Liver (tissue), 9 donors: ENCODE measurements around the gene ARFIP1. TPM values are rescaled to one million over a fixed set of nuclear protein-coding genes. Genes with fewer than 3 reads are reported as not detected.

Experiments used
- DNase-seq: peaks from one replicate; pipeline ENCODE4 v3.0.0-alpha.2; 2017; ENCODE audit warnings: low spot score
- H3K27ac ChIP-seq, 2 donors: one replicate each; pipeline ENCODE4 v1.7.0; 2013; ENCODE audit warnings: inconsistent platforms in 2 of 2, low read length in 2 of 2, control low read depth in 1 of 2, low read depth in 1 of 2, mild to moderate bottlenecking in 1 of 2
- H3K27me3 ChIP-seq, 4 donors: one replicate each; pipeline versions ENCODE4 v1.6.1 to v1.7.0; 2013; ENCODE audit warnings: low read length in 3 of 4, inconsistent platforms in 1 of 4, mild to moderate bottlenecking in 1 of 4, moderate library complexity in 1 of 4; ENCODE audit not compliant: control insufficient read depth in 4 of 4, insufficient read depth in 4 of 4
- H3K36me3 ChIP-seq, 4 donors: one replicate each; pipeline versions ENCODE4 v1.6.1 to v1.7.0; 2013; ENCODE audit warnings: low read length in 3 of 4, mild to moderate bottlenecking in 3 of 4, low read depth in 1 of 4, moderate library complexity in 1 of 4; ENCODE audit not compliant: control insufficient read depth in 4 of 4, insufficient read depth in 3 of 4
- H3K4me1 ChIP-seq, 4 donors: one replicate each; pipeline versions ENCODE4 v1.6.1 to v1.7.0; 2013; ENCODE audit warnings: low read length in 3 of 4, mild to moderate bottlenecking in 3 of 4, moderate library complexity in 1 of 4; ENCODE audit not compliant: control insufficient read depth in 4 of 4, insufficient read depth in 4 of 4
- H3K4me3 ChIP-seq, 3 donors: one replicate each; pipeline versions ENCODE4 v1.6.1 to v1.7.0; 2013; ENCODE audit warnings: low read length in 3 of 3, control low read depth in 1 of 3, low read depth in 1 of 3, mild to moderate bottlenecking in 1 of 3
- H3K9ac ChIP-seq, 2 donors: one replicate each; pipeline ENCODE4 v1.7.0; 2013; ENCODE audit warnings: low read length in 2 of 2, mild to moderate bottlenecking in 2 of 2, moderate library complexity in 2 of 2, control low read depth in 1 of 2, low read depth in 1 of 2
- H3K9me3 ChIP-seq, 4 donors: one replicate each; pipeline versions ENCODE4 v1.6.1 to v1.7.0; 2013; ENCODE audit warnings: low read length in 3 of 4; ENCODE audit not compliant: control insufficient read depth in 4 of 4
- EGR1 ChIP-seq, 2 donors: IDR thresholded peaks; 2 replicates each; pipeline ENCODE4 v1.6.1; 2016 to 2018; ENCODE audit warnings: antibody characterized with exemption in 2 of 2, low read depth in 2 of 2
- FOXA1 ChIP-seq: IDR thresholded peaks from 2 replicates; pipeline ENCODE4 v1.6.1; 2016; ENCODE audit warnings: antibody characterized with exemption
- FOXA2 ChIP-seq: IDR thresholded peaks from 2 replicates; pipeline ENCODE4 v1.6.1; 2016; ENCODE audit warnings: antibody characterized with exemption
- GABPA ChIP-seq, 2 donors: IDR thresholded peaks in 1 of 2; conservative IDR thresholded peaks in 1 of 2; 2 replicates each; pipeline ENCODE4 v1.6.1; 2016; ENCODE audit warnings: antibody characterized with exemption in 2 of 2, mild to moderate bottlenecking in 1 of 2, moderate library complexity in 1 of 2
- HNF4A ChIP-seq, 2 donors: conservative IDR thresholded peaks; 2 replicates each; pipeline ENCODE4 v1.6.1; 2016; ENCODE audit warnings: antibody characterized with exemption in 2 of 2, mild to moderate bottlenecking in 2 of 2
- HNF4G ChIP-seq: IDR thresholded peaks from 2 replicates; pipeline ENCODE4 v1.6.1; 2016; ENCODE audit warnings: antibody characterized with exemption
- JUND ChIP-seq, 2 donors: IDR thresholded peaks; 2 replicates each; pipeline ENCODE4 v1.6.1; 2016; ENCODE audit warnings: antibody characterized with exemption in 2 of 2
- NR2F2 ChIP-seq: IDR thresholded peaks from 2 replicates; pipeline ENCODE4 v1.6.1; 2016; ENCODE audit warnings: antibody characterized with exemption
- RAD21 ChIP-seq, 2 donors: IDR thresholded peaks; 2 replicates each; pipeline ENCODE4 v1.6.1; 2016; ENCODE audit warnings: antibody characterized with exemption in 2 of 2, mild to moderate bottlenecking in 2 of 2
- RXRA ChIP-seq, 2 donors: IDR thresholded peaks; 2 replicates each; pipeline ENCODE4 v1.6.1; 2017 to 2018; ENCODE audit warnings: antibody characterized with exemption in 2 of 2, mild to moderate bottlenecking in 1 of 2
- SP1 ChIP-seq: IDR thresholded peaks from 2 replicates; pipeline ENCODE4 v1.6.1; 2018; ENCODE audit warnings: antibody characterized with exemption, mild to moderate bottlenecking
- TAF1 ChIP-seq: conservative IDR thresholded peaks from 2 replicates; pipeline ENCODE4 v1.6.1; 2016; ENCODE audit warnings: antibody characterized with exemption, mild to moderate bottlenecking
- YY1 ChIP-seq: IDR thresholded peaks from 2 replicates; pipeline ENCODE4 v1.6.1; 2016; ENCODE audit warnings: antibody characterized with exemption, mild to moderate bottlenecking
- whole genome bisulfite sequencing: extraction: QIAGEN DNeasy Blood & Tissue Kit; methylation state at CpG from one replicate; pipeline ENCODE4 v1.1.7; 2013; 5-methylcytosine and 5-hydroxymethylcytosine counted together
- polyA plus RNA-seq, 2 donors: library from polyadenylated mRNA; stranded (reverse) in 1 of 2; unstranded in 1 of 2; fragments of 200-250 nt in 1 of 2; fragments of >200 nt in 1 of 2; fragmentation: Nextera tagmentation in 1 of 2; extraction: Ambion mirVana in 1 of 2; gene quantifications; one replicate each; pipeline versions ENCODE4 v1.2.1 to v1.2.3, GENCODE V29; 2013 to 2015
- total RNA-seq, 2 donors: library from RNA; depleted of rRNA; stranded (reverse); fragments of >200 nt; gene quantifications; one replicate each; pipeline ENCODE4 v1.2.3, GENCODE V29; 2014
- TF ChIP-seq, protein P1 (sequence below): fragments of 150-350 bp; IDR thresholded peaks from 2 replicates; pipeline ENCODE4 v1.5.1; 2017; ENCODE audit warnings: improper control_type of control experiment, low read depth, low read length; ENCODE audit not compliant: missing input control
- TF ChIP-seq, protein P2 (sequence below): IDR thresholded peaks from 2 replicates; pipeline ENCODE4 v1.6.1; 2016; ENCODE audit warnings: antibody characterized with exemption, mild to moderate bottlenecking
- TF ChIP-seq, protein P3 (sequence below): IDR thresholded peaks from 2 replicates; pipeline ENCODE4 v1.6.1; 2016; ENCODE audit warnings: antibody characterized with exemption
- TF ChIP-seq, protein P4 (sequence below): IDR thresholded peaks from 2 replicates; pipeline ENCODE4 v1.6.1; 2016; ENCODE audit warnings: antibody characterized with exemption
- TF ChIP-seq, protein P5 (sequence below): IDR thresholded peaks from 2 replicates; pipeline ENCODE4 v1.6.1; 2016; ENCODE audit warnings: antibody characterized with exemption
- donor health status: healthy.
- donor health status: healthy.
- donor health status: healthy.
- donor health status: healthy.
- donor health status: healthy.

The ARFIP1 gene
- total and polyA plus RNA-seq, 4 donors, result 6.8 to 16.8 (median 14.9) TPM

DNA sequence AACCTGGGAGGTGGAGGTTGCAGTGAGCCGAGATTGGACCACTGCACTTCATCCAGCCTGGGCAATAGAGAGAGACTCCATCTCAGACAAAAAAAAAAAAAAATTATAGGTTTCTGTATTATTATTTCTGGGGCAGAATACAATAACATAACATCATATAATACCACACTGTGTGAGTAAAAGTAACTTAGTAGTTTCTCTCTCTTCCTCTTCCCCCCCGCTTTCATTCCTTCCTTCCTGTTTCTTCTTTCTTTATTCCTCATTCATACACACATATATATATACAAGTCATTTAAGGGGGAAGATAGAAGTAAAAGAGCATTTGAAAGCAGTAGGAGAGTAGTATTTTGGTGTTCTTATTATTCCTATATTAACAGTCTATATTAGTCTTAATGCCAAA is 100.5 kb downstream of the ARFIP1 start:
- Histone ChIP-seq H3K36me3 (peaks cover 0 to 4% (median under 1%) of the 10 kb centered on the region in 4 donors), H3K4me1 (no peaks in the 10 kb centered on the region)
- TF ChIP-seq, protein P1, sequence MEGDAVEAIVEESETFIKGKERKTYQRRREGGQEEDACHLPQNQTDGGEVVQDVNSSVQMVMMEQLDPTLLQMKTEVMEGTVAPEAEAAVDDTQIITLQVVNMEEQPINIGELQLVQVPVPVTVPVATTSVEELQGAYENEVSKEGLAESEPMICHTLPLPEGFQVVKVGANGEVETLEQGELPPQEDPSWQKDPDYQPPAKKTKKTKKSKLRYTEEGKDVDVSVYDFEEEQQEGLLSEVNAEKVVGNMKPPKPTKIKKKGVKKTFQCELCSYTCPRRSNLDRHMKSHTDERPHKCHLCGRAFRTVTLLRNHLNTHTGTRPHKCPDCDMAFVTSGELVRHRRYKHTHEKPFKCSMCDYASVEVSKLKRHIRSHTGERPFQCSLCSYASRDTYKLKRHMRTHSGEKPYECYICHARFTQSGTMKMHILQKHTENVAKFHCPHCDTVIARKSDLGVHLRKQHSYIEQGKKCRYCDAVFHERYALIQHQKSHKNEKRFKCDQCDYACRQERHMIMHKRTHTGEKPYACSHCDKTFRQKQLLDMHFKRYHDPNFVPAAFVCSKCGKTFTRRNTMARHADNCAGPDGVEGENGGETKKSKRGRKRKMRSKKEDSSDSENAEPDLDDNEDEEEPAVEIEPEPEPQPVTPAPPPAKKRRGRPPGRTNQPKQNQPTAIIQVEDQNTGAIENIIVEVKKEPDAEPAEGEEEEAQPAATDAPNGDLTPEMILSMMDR, result no peak
- TF ChIP-seq GABPA (IDR thresholded peaks at IDR 0.05 in 1 of 2, conservative IDR thresholded peaks at IDR 0.05 in 1 of 2), result no peak
- no peak for TF ChIP-seq FOXA1
- TF ChIP-seq EGR1 (IDR thresholded peaks at IDR 0.05; ENCODE audit: low read depth in 2 of 2), result no peak
- no peak for TF ChIP-seq JUND (IDR thresholded peaks at IDR 0.05)
- no peak for TF ChIP-seq HNF4G
- no peak for TF ChIP-seq SP1
- TF ChIP-seq YY1, result no peak
- TF ChIP-seq, protein P2, sequence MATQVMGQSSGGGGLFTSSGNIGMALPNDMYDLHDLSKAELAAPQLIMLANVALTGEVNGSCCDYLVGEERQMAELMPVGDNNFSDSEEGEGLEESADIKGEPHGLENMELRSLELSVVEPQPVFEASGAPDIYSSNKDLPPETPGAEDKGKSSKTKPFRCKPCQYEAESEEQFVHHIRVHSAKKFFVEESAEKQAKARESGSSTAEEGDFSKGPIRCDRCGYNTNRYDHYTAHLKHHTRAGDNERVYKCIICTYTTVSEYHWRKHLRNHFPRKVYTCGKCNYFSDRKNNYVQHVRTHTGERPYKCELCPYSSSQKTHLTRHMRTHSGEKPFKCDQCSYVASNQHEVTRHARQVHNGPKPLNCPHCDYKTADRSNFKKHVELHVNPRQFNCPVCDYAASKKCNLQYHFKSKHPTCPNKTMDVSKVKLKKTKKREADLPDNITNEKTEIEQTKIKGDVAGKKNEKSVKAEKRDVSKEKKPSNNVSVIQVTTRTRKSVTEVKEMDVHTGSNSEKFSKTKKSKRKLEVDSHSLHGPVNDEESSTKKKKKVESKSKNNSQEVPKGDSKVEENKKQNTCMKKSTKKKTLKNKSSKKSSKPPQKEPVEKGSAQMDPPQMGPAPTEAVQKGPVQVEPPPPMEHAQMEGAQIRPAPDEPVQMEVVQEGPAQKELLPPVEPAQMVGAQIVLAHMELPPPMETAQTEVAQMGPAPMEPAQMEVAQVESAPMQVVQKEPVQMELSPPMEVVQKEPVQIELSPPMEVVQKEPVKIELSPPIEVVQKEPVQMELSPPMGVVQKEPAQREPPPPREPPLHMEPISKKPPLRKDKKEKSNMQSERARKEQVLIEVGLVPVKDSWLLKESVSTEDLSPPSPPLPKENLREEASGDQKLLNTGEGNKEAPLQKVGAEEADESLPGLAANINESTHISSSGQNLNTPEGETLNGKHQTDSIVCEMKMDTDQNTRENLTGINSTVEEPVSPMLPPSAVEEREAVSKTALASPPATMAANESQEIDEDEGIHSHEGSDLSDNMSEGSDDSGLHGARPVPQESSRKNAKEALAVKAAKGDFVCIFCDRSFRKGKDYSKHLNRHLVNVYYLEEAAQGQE, result no peak
- no peak for TF ChIP-seq RAD21 (IDR thresholded peaks at IDR 0.05)
- TF ChIP-seq RXRA (IDR thresholded peaks at IDR 0.05), result no peak
- no peak for TF ChIP-seq FOXA2
- TF ChIP-seq, protein P3, sequence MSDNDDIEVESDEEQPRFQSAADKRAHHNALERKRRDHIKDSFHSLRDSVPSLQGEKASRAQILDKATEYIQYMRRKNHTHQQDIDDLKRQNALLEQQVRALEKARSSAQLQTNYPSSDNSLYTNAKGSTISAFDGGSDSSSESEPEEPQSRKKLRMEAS, result no peak
- TF ChIP-seq, protein P4, sequence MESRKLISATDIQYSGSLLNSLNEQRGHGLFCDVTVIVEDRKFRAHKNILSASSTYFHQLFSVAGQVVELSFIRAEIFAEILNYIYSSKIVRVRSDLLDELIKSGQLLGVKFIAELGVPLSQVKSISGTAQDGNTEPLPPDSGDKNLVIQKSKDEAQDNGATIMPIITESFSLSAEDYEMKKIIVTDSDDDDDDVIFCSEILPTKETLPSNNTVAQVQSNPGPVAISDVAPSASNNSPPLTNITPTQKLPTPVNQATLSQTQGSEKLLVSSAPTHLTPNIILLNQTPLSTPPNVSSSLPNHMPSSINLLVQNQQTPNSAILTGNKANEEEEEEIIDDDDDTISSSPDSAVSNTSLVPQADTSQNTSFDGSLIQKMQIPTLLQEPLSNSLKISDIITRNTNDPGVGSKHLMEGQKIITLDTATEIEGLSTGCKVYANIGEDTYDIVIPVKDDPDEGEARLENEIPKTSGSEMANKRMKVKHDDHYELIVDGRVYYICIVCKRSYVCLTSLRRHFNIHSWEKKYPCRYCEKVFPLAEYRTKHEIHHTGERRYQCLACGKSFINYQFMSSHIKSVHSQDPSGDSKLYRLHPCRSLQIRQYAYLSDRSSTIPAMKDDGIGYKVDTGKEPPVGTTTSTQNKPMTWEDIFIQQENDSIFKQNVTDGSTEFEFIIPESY, result no peak
- TF ChIP-seq HNF4A (conservative IDR thresholded peaks at IDR 0.05), result no peak
- no peak for TF ChIP-seq TAF1
- TF ChIP-seq, protein P5, sequence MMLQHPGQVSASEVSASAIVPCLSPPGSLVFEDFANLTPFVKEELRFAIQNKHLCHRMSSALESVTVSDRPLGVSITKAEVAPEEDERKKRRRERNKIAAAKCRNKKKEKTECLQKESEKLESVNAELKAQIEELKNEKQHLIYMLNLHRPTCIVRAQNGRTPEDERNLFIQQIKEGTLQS, result no peak
- no peak for TF ChIP-seq NR2F2

More for the DNA sequence above, 100.5 kb downstream of the ARFIP1 start:
- H3K27me3 ChIP-seq, result no peaks in the 10 kb centered on the region
- H3K9me3 ChIP-seq, result no peaks in the 10 kb centered on the region
- no peak overlapping the region for H3K27ac ChIP-seq
- H3K4me3 ChIP-seq, result no peak overlapping the region
- DNase-seq, result no peak
- H3K9ac ChIP-seq, result no peak overlapping the region
- whole genome bisulfite sequencing, result 91% methylated on average over 2 of the region's 2 CpGs
